GM19099 (cell line): ENCODE results near the gene CPLANE2.

ENCODE experiments used
- POLR2A ChIP-seq: IDR thresholded peaks from 3 replicates; pipeline ENCODE4 v1.6.1; 2011; ENCODE audit warnings: low read depth; ENCODE audit not compliant: insufficient read length; ENCODE audit errors: extremely low read depth

The CPLANE2 gene

DNA sequence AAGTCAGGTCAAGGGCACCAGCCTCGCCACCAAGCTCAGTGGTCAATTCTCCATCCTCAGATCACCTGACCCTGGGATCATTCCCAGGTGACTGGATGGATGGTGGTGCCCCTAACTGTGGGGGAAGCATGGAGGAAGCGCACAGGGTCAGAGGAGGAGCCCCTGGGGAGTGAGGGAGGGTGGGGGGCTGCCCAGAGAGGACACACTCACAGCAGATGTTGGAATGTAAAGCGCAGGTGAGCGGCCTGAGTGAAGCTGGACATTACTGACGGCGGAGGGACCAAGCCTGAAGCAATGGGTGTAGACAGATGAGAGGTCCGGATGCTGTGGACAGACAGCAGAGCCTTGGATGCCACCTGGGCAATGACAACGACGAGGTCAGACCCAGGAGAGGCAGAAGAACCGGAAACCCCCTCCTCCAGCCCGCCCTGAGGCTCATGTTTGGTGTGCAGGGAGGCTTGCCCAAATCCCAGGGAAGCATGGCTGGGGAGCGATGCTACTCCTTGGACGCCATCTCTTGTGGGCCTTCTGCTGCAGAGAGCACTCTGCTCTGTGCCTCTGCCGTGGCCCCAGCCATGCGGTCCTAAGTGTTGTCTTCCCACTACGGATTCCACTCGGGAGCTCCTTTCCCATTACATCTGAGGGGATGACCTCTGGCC, 5.7 kb upstream of the CPLANE2 start:
- TF ChIP-seq POLR2A, result no peak

DNA sequence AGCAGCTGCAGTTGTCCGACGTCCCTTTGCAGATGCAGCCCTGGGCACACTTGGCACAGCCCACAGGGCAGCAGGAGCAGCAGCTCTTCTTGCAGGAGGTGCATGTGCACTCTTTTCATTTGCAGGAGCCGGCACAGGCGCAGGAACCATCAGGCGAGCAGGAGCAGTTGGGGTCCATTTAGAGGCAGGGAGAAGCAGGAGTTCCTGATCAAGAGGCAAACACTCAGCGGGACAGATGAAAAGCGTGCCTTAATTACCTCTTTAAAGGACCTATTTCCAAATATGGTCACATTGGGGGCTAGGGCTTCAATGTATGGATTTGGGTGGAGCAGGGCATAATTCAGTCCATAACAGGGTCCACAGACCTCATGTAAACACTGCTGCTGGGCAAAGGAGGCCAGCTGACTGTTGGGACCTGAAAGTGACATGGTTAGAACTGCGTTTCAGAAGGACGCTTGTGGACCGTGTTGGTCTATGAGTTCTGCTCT, 4.3 kb upstream of the CPLANE2 start:
- no peak for TF ChIP-seq POLR2A

DNA sequence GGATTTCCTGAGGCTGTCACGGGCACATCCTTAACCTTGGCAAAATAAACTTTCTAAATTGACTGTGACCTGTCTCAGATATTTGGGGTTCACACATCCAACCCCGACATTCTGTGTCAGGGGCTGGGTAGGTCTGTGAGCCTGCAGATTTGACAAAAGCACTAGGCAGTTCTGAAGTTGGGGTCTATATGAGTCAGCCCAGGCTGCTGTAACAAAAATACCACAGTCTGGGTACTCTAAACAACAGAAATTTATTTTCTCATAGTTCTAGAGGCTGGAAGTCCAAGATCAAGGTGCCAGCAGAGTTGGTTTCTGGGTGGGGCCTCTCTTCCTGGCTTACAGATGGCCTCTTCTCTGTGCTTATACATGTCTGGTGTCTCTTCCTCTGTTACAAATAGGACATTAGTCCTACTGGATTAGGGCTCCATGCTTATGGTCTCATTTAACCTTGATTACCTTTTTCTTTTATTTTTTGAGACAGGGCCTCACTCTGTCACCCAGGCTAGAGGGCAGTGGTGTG, 3.0 kb upstream of the CPLANE2 start:
- TF ChIP-seq POLR2A, result no peak

DNA sequence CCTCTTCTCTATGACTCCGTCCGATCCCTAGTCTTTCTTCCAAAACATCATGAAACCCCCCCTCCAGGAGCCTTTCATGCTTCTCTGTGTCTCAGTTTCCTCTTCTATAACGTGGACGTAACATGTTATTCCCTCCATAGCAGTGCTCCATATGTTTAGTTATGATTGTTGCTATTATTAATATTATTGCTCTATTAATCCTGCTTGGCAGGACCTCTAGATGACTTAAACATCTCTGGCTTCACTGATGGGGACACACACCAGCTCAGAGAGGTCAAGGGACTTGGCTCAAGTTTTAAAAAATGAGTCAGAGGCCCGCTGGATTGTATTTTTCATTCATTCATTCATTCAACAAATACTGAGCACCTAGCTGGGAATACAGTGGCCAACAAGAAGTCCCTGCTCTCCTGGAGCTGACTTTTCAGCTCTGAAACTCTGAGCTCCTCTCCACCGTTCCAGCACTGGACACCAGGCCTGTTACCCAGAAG, 404 bp upstream of the CPLANE2 start:
- TF ChIP-seq POLR2A, result no peak

DNA sequence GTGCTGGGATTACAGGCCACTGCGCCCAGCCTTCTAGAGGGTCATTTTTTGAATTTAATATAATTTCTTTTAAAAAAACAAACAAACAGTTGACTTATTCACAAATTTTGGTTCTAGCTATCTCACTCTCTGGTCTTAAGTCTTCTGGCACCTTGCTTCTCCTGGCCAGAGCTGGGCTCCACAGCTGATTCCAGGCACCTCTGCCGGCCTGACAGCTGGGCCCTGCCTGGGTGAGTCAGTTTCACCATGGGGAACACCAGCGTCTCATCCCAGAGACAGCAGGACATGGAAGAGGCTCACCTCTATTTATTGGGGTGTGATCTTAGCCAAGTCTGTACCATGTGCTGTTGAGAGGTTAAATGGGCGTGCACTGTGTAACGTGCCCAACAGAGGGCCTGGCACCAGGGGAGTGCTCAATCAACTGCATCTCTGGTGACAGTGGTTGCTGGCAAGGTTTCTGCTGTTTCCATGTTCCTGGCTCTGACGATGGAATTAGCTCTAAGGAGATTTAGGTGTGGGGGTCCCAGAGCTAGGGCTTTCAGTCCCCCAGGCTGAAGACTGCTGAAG, 956 bp downstream of the CPLANE2 start:
- no peak for TF ChIP-seq POLR2A

DNA sequence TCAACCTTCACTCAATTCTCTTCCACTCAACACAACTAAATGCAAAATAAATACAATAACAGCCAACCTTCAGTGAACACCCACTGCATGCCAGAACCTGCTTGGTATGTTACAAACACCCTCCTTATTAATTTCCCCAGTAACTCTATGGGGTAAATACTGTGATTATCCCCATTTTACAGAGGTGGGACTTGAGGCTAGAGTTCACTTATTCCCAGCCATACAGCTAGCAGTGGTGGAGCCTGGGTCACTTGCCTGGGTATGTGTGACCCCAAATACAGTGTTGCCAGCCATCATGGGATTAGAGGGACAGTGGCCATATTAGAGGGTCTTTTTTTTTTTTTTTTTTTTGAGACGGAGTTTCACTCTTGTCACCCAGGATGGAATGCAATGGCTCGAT, 1.6 kb downstream of the CPLANE2 start:
- TF ChIP-seq POLR2A, result no peak

DNA sequence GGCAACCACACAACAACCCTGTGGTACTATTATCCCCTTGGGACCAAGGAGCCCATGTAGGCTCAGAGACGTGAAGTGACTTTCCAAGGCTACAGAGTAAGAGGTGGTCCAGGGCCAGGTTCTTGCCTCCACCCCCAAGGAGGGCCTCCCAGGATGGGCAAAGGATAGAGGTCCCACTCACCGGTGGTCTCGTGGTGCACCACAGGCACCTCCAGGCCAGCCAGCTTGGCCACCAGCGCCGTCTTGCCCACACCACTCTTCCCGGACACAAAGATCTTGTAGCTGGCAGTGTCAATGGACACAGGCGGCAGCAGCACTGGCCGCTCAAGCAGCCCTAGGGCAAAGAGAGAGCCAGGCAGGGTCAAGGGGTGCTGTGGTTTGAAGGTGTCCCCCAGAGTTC, 3.6 kb downstream of the CPLANE2 start:
- TF ChIP-seq POLR2A, result no peak

DNA sequence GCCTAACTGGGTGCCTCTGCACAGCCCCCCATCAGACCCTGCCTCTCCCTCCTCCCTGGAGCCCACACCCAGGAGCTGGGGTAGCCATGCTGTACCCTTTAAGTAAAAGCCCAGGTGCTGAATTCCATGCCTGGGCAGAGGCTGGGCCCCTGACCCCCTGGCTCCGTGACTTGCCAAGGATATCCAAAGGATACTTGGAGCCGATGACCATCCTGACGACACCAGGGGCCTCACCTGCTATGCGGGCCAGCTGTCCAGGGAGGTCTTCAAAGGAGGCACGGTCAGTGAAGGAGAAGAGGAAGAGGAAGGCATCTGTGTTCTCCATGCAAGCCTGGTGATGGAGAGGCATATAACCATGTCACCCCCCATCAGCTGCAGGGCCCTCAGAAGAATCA, 4.7 kb downstream of the CPLANE2 start:
- TF ChIP-seq POLR2A, result no peak

DNA sequence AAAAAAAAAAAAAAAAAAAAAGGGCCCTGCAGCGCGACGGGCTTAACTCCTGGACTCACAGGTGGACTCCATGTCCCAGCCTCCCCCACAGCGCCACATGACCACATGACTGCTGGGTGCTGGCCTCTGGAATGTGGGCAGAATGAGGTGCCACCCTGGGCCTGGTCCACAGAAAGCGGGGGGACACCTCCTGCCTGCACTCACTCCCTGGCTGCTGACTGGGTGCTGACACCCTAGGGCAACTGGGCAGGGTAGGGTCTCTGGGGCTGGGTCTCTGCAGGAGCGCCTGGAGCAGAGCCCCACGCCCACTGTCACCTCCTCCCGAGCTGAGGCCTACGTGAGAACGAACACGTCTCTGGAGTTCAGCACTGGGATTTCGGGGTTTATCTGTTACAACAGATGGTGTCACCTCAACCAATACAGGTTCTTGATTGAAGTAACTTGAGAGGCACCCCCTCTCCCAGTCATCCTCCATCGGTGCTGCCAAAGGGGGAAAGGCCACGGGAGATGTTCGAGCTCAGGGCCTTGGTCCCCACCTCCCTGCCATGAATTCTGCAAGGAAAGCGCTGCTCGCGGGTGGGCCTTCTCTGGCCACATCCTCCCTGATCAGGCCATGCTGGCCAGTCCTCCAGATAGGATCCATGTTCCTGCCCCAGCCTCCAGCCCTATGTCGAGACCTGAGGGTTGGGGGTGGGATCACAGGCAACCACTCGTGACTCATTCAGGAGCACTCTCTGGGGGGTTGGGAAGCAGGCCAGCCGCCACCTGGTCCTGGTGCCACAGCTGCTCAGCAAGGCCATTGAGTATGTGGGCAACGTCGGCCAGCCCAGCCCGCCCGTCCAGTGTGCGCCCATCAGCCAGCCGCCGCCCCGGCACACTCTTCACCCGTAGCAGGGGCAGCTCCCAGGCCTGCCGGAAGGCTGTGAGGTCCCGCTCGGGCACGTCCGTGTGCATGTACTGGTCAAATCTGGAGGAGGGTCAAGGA, 5.4 kb downstream of the CPLANE2 start:
- TF ChIP-seq POLR2A, result no peak

DNA sequence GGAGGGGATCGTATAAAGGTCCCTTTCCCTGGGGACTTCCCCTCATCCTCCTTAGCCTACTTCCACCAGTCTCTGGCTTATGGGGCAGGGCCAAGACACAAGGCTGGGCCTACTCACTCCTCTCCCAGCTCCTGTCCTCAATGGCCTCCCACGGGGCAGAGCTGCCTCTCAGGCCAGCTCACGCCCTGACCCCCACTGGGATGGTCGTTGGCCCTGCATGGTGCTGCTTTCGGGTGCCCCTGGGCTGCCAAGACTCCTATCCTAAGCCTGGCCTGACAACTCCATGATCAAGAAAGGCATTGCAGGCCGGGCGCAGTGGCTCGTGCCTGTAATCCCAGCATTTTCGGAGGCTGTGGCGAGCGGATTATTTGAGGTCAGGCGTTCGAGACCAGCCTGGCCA, 6.2 kb downstream of the CPLANE2 start:
- no peak for TF ChIP-seq POLR2A

DNA sequence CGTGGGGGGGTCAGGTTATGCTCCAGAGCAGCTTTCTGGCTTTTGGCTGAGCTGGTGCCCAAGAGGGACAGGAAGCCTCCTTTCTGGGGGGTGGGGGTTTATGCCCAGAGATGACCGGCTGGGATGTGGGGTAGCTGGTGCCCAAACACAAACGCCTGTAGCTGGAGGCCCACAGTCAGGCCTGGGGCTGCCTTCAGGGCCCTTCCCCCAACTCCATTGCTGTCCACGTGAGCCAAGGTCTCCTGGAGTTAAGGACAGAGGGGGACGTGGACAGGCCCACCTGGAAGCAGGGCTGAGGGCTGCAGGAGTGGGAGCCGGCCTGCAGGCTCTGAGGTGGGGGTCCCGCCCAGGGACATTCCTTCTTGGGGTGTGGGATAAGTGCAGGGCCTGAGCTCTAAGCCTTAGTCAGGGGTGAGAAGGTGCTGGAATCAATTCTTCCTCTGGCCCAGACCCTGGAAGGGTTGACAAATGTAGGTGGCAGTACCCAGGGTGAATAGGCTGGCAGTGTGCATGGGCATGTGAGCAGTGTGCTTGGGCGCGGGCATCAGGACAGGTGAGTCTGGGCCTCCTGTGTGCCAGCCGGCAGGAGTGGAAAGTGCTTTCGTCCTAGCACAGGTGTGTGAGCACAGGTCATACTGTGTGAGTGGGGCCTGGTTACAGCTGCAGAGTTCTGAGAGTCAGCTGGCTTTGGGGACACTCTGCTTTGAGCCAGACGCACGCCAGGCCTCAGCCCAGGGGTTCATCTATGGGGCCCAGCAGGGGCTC, 6.8 kb downstream of the CPLANE2 start:
- TF ChIP-seq POLR2A, result no peak

DNA sequence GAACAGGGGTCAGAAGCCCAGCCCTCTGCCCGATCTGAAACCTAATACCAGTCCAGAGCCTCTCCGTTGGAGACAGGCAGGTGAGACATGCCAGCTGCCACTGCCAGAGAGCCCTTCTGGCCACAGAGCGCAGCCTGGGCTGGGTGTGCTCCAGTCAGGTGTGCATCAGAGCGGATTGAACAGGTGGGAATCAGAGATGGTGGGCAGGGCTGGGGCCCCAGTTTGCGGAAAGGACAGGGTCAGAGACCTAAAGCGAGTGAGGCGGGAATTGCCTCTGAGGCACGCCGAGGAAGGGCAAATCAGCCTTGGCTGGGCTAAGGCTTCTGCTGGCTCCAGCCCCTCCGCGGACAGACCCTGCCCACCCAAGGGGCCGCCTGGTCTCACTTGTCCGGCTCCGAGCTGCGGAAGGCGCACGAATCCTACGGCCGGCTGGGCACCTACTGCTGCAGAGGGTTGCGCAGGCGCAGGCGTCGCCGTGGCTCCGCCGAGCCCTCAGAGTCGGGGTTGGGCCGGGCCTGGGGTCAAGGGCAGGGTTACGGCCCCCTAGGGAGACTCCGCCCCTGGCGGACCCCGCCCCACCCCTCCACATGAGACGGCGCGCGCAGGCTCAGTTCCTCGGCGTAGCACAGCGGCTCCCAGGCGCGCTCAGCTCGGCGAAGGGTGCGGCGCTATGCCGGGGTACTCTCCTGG, 10.3 kb downstream of the CPLANE2 start:
- no peak for TF ChIP-seq POLR2A

DNA sequence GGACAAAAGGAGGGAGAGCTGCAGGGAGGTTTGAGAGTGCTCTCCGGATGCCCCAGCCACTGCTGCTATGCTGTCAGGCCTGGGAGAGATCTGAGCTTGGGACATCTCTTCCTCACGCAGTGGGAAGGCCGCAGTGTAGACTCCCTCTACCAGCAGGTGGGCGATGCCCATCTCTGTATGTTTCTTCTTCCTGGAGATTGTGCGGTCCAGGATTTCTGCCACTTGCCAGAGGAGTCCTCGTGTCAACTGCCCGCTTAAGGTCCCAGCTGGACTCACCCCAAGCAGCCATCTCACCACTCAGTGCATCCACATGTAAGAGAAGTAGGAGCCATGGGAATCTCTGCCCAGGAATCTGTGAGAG, 10.9 kb downstream of the CPLANE2 start:
- no peak for TF ChIP-seq POLR2A

DNA sequence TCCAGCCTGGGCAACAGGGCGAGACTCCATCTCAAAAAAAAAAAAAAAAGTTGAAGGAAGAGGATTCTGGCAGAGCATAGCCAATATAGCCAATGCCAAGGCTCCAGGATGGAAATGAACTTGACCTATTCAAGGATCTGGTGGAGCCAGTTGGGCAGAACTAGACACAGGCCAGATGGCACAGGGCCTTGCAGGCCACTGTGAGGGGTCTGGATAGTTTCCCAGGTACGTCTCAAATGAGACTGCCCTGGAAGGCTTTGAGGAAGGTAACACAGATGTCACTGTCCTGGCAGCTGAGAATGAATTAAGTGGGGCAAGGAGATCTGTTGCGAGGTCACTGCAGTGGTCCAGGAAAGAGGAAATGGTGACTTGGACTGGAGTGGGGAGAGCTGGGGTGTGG, 12.5 kb downstream of the CPLANE2 start:
- TF ChIP-seq POLR2A, result no peak
